GM06990 (cell line): ENCODE data around the gene OR52K1.
"Not testable (repeated sequence)": the region's sequence is repeated elsewhere in the genome, so short reads cannot be mapped to it uniquely, and the experiment has no call there.

Source experiments
- DNase-seq: peaks from one replicate; pipeline ENCODE4 v3.0.0-alpha.2; 2011; ENCODE audit not compliant: insufficient read length; ENCODE audit errors: extremely low read depth
- H3K27me3 ChIP-seq: replicated peaks from 2 replicates; pipeline ENCODE4 v1.6.0; 2011; ENCODE audit warnings: low read length; ENCODE audit not compliant: control insufficient read depth, insufficient read depth
- H3K36me3 ChIP-seq: 2 replicates; pipeline ENCODE4 v1.5.1; 2011; ENCODE audit warnings: low read length; ENCODE audit not compliant: control insufficient read depth, insufficient read depth
- H3K4me3 ChIP-seq: replicated peaks from 2 replicates; pipeline ENCODE4 v1.5.1; 2011; ENCODE audit warnings: low read depth, mild to moderate bottlenecking, control low read depth, low read length
- CTCF ChIP-seq: IDR thresholded peaks from 2 replicates; pipeline ENCODE4 v1.5.1; 2011; ENCODE audit warnings: low read length, control low read depth, mild to moderate bottlenecking, inconsistent platforms; ENCODE audit not compliant: insufficient read depth, poor library complexity, severe bottlenecking

OR52K1 gene

GRCh38 chr11:4479644-4480043 is 2.8 kb upstream of the OR52K1 start:
- Histone ChIP-seq H3K27me3 (no peaks in the 10 kb centered on the region), H3K4me3 (no peak overlapping the region), H3K36me3 (no peaks in the 10 kb centered on the region)
- TF ChIP-seq CTCF, result no peak
- DNase-seq, result no peak

DNA sequence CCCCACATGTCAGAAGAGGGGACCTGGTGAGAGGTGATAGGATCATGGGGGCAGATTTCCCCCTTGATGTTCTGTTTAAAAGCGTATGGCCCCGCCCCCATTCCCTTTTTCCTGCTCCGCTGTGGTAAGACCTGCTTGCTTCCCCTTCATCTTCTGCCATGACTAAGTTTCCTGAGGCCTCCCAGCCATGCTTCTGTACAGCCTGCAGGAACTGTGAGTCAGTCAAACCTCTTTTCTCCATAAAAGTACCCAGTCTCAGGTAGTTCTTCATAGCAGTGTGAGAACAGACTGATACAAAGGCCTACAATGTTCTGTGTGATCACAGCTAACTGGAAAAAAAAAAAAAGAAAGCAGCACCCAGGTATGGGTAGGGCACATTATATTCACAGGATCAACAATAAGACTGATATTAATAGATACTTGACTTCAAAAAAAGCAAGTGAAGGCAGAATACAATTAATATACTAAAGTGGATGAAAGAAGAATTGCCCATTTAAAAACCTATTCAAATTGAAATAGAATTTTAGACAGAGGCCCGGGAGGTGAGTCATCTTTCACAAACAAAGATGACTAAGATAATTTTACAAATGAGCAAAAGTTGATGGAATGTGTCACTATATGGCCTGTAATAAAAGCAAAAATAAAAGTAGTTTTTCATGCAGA is 1.7 kb upstream of the OR52K1 start:
- no peak overlapping the region for H3K4me3 ChIP-seq
- H3K36me3 ChIP-seq, result no peaks in the 10 kb centered on the region
- TF ChIP-seq CTCF, result no peak
- no peaks in the 10 kb centered on the region for H3K27me3 ChIP-seq
- DNase-seq, result no peak

- Histone ChIP-seq H3K36me3 (no peaks in the 10 kb centered on the region), H3K4me3 (no peak overlapping the region), H3K27me3 (no peaks in the 10 kb centered on the region)
- no peak for DNase-seq
- no peak for TF ChIP-seq CTCF
These were observed 1.2 kb upstream of the OR52K1 start for GRCh38 chr11:4481240-4481582.

DNA sequence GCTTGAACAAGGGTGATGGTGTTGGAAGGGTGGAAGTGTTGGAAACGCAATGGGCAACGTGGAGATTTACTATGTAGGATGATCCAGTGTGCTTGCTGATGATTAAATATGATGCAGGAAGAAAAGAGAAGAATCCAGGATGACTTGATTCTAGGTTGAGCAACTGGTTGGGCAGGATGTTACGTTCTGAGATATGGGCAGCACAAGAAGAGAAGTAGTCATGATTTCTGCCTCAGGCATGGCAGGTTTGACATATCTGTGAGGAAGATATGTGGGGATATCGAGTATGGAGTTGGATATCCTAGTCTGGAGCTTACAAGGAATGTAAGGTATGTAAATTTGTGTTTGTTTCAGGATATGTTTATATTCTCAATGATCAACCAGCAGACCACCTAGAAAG is 1.9 kb downstream of the OR52K1 start:
- no peak for TF ChIP-seq CTCF
- Histone ChIP-seq H3K4me3 (no peak overlapping the region), H3K36me3 (no peaks in the 10 kb centered on the region), H3K27me3 (no peaks in the 10 kb centered on the region)
- no peak for DNase-seq

DNA sequence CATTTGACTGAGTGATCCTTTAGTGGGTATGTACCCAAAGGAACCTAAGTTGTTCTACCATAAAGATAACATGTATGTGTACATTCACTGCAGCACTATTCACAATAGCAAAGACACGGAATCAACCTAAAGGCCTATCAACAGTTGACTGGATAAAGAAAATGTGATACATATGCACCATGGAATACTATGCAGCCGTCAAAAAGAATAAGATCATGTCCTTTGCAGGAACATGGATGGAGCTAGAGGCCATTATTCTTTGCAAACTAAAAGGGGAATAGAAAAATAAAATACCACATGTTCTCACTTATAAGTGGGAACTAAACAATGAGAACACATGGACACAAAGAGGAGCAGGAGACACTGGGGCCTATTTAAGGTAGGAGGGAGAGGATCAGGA is 9.0 kb downstream of the OR52K1 start:
- not testable (repeated sequence) for DNase-seq, H3K36me3 ChIP-seq, H3K27me3 ChIP-seq, H3K4me3 ChIP-seq

DNA sequence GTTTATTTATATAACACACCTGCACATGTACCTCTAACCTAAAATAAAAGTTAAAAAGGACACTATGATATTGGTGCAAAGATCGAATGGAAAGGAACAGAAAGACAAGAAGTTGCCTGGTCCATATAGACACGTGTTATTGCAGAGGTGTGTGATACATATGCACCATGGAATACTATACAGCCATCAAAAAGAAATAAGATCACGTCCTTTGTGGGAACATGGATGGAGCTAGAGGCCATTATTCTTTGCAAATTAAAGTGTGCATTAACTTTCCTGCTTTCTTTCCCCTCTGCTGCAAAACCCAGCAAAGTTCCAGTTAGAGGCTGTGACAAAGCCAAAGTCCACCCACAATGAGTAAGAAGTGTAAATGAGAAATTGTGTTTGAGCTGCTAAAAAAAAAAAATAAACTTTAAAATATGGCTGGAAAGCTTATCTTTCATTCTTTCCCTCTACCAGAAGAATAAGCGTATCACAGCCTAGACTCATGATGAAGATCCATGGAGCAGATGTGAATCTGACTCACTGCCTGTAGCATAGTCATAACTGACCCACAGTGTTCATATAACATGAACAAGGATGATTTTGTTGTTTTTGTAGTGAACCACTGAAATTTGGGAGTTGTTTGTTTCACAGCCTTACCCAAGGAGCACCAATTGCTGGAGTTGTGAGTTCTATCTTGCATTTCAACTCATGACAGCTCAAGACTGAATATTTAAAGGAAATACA is 9.6 kb downstream of the OR52K1 start:
- no peak overlapping the region for H3K4me3 ChIP-seq
- H3K36me3 ChIP-seq, result no peaks in the 10 kb centered on the region
- no peak for TF ChIP-seq CTCF
- H3K27me3 ChIP-seq, result no peaks in the 10 kb centered on the region
- DNase-seq, result no peak
